Smooth muscle cell (in vitro differentiated cells): Measurements from ENCODE around the gene MAMDC4. TPM values are rescaled to one million over a fixed set of nuclear protein-coding genes. Genes with fewer than 3 reads are reported as not detected.
"Not testable (repeated sequence)": the region's sequence is repeated elsewhere in the genome, so short reads cannot be mapped to it uniquely, and the experiment has no call there.

Experiments
- DNase-seq: peaks from one replicate; lab custom pipeline; 2025; ENCODE audit not compliant: unreplicated experiment; lab: John Stamatoyannopoulos, UW
- H2AFZ ChIP-seq: fragments of 200-600 bp; sonication (generic); 2 replicates; pipeline ENCODE4 v1.6.0; 2016; ENCODE audit warnings: antibody characterized with exemption, low read depth, mild to moderate bottlenecking
- H3F3A ChIP-seq: fragments of 200-600 bp; sonication (generic); 2 replicates; pipeline ENCODE4 v1.6.0; 2017; ENCODE audit warnings: antibody characterized with exemption, low read depth
- H3K27ac ChIP-seq: fragments of 200-600 bp; sonication (generic); 2 replicates; pipeline ENCODE4 v1.5.1; 2016; ENCODE audit warnings: low read depth, mild to moderate bottlenecking
- H3K27me3 ChIP-seq: fragments of 200-600 bp; sonication (generic); 2 replicates; pipeline ENCODE4 v1.6.1; 2016; ENCODE audit warnings: low read depth, mild to moderate bottlenecking
- H3K36me3 ChIP-seq: fragments of 200-600 bp; sonication (generic); 2 replicates; pipeline ENCODE4 v1.5.1; 2016; ENCODE audit warnings: low read depth
- H3K4me1 ChIP-seq: fragments of 200-600 bp; sonication (generic); 2 replicates; pipeline ENCODE4 v1.5.1; 2016; ENCODE audit warnings: low read depth
- H3K4me2 ChIP-seq: fragments of 200-600 bp; sonication (generic); 2 replicates; pipeline ENCODE4 v1.6.0; 2016; ENCODE audit warnings: mild to moderate bottlenecking
- H3K4me3 ChIP-seq: fragments of 200-600 bp; sonication (generic); 2 replicates; pipeline ENCODE4 v1.5.1; 2016; ENCODE audit warnings: mild to moderate bottlenecking
- H3K79me2 ChIP-seq: fragments of 200-600 bp; sonication (generic); 2 replicates; pipeline ENCODE4 v1.6.0; 2016; ENCODE audit warnings: low read depth, mild to moderate bottlenecking
- H3K9ac ChIP-seq: fragments of 200-600 bp; sonication (generic); 2 replicates; pipeline ENCODE4 v1.6.0; 2016; ENCODE audit warnings: low read depth
- H3K9me3 ChIP-seq: fragments of 200-600 bp; sonication (generic); replicated peaks from 2 replicates; pipeline ENCODE4 v1.5.1; 2016; ENCODE audit warnings: low read depth
- H4K20me1 ChIP-seq: fragments of 200-600 bp; sonication (generic); 2 replicates; pipeline ENCODE4 v1.6.0; 2016; ENCODE audit warnings: low read depth
- WGBS: methylation state at CpG from one replicate; pipeline ENCODE4 v1.1.7; 2016; ENCODE audit warnings: low lambda C conversion rate; 5-methylcytosine and 5-hydroxymethylcytosine counted together
- polyA plus RNA-seq: library from polyadenylated mRNA; unstranded; fragments of >200 nt; fragmentation: Nextera tagmentation; extraction: Ambion mirVana; gene quantifications from 2 replicates; pipeline ENCODE4 v1.2.1, GENCODE V29; 2016
- total RNA-seq: library from RNA; depleted of rRNA; stranded (reverse); fragments of >200 nt; gene quantifications from 2 replicates; pipeline ENCODE4 v1.2.3, GENCODE V29; 2014
- TF ChIP-seq, protein P1 (sequence below): fragments of 200-600 bp; sonication (generic); IDR thresholded peaks from 2 replicates; pipeline ENCODE4 v1.5.1; 2017; ENCODE audit warnings: borderline replicate concordance, mild to moderate bottlenecking, antibody characterized with exemption; ENCODE audit not compliant: insufficient read depth, poor library complexity, severe bottlenecking

MAMDC4 gene
- total and polyA plus RNA-seq, 2 experiments from 2014 or later, result 3.8 to 7.5 TPM

DNA sequence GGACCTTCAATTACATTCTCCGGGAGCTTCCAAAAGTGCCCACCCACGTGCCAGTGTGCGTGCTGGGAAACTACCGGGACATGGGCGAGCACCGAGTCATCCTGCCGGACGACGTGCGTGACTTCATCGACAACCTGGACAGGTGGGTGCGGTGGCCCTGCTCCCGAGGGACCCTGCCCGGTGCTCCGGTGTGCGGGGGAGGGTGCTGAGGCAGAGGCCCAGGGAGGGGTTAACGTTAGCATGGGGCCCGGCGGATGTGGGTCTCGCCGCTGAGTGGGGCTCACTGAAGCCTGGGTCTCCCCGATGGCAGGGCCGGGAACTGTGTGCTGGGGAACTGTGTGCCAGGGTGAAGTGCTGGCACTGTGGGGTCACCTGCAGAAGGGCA lies 20.4 kb upstream of the MAMDC4 start:
- H3K27ac ChIP-seq, result no peak overlapping the region
- no peaks in the 10 kb centered on the region for H3K9me3 ChIP-seq
- 98% methylated on average over 14 of the region's 23 CpGs for WGBS
- DNase-seq, result no peak
- H2AFZ ChIP-seq, result no peak overlapping the region
- H3K4me3 ChIP-seq, result no peak overlapping the region
- H3K79me2 ChIP-seq, result no peaks in the 10 kb centered on the region
- H3F3A ChIP-seq, result peaks cover 12% of the 10 kb centered on the region
- H3K4me1 ChIP-seq, result no peaks in the 10 kb centered on the region
- no peaks in the 10 kb centered on the region for H3K36me3 ChIP-seq
- TF ChIP-seq, protein P1, sequence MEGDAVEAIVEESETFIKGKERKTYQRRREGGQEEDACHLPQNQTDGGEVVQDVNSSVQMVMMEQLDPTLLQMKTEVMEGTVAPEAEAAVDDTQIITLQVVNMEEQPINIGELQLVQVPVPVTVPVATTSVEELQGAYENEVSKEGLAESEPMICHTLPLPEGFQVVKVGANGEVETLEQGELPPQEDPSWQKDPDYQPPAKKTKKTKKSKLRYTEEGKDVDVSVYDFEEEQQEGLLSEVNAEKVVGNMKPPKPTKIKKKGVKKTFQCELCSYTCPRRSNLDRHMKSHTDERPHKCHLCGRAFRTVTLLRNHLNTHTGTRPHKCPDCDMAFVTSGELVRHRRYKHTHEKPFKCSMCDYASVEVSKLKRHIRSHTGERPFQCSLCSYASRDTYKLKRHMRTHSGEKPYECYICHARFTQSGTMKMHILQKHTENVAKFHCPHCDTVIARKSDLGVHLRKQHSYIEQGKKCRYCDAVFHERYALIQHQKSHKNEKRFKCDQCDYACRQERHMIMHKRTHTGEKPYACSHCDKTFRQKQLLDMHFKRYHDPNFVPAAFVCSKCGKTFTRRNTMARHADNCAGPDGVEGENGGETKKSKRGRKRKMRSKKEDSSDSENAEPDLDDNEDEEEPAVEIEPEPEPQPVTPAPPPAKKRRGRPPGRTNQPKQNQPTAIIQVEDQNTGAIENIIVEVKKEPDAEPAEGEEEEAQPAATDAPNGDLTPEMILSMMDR, result no peak
- peaks cover 8% of the 10 kb centered on the region for H4K20me1 ChIP-seq
- H3K4me2 ChIP-seq, result no peak overlapping the region
- no peak overlapping the region for H3K9ac ChIP-seq
- H3K27me3 ChIP-seq, result no peaks in the 10 kb centered on the region

DNA sequence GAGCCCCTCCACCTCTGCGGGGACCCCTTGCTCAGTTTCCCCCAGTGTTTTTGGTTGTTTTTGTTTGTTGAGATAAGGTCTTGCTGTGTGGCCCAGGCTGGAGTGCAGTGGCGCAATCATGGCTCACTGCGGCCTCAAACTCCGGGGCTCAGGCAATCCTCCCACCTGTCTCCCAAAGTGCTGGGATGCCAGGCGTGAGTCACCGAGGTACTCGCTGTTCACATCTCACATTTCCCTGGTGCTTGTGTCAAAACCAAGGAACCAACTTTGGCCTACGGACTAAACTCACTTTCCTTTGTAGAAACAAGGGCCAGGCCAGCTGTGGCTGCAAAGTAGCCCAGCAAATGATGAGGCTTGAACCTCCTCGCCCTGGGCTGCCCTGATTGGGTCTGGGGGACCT lies 19.6 kb upstream of the MAMDC4 start:
- WGBS, result 93% methylated on average over 9 of the region's 9 CpGs
- DNase-seq, result no peak
- no peaks in the 10 kb centered on the region for H3K79me2 ChIP-seq

DNA sequence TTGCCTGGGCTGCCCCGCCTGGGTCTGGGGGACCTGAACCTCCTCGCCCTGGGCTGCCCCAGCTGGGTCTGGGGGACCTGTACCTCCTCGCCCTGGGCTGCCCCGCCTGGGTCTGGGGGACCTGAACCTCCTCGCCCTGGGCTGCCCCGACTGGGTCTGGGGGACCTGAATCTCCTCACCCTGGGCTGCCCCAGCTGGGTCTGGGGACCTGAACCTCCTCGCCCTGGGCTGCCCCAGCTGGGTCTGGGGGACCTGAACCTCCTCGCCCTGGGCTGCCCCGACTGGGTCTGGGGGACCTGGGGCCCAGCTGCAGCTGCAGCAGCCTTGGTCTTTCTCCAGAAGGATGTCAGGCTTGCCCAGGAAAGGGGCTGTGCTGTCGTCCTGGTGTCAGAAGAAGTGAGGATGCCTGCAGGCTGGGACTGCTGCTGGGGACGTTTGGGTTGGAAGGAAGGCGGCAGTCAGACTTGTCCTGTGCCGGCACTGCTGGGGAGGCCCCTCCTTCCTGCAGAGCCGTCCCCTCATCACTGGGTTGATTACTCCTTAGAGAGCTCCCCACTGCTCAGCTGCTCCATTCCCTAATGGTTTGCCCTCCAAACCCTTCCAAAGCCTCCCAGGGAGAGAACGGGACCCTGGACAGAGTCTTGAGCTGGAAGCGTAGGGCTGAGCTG lies 18.6 kb upstream of the MAMDC4 start:
- H2AFZ ChIP-seq, H3K4me3 ChIP-seq, H3K27me3 ChIP-seq, H3K4me1 ChIP-seq, H3K9me3 ChIP-seq, H3K79me2 ChIP-seq, H4K20me1 ChIP-seq, H3K36me3 ChIP-seq, H3K9ac ChIP-seq, DNase-seq, H3K27ac ChIP-seq, H3K4me2 ChIP-seq: not testable (repeated sequence)
- WGBS, result 94% methylated on average over 16 of the region's 16 CpGs
- H3F3A ChIP-seq, result peaks cover 12% of the 10 kb centered on the region

More for the DNA sequence above, 19.6 kb upstream of the MAMDC4 start:
- Histone ChIP-seq H3K9me3 (no peaks in the 10 kb centered on the region), H2AFZ (no peak overlapping the region), H3K27ac (no peak overlapping the region), H3K4me3 (no peak overlapping the region), H3F3A (peaks cover 12% of the 10 kb centered on the region), H3K4me2 (no peak overlapping the region), H4K20me1 (peaks cover 8% of the 10 kb centered on the region), H3K9ac (no peak overlapping the region), H3K36me3 (no peaks in the 10 kb centered on the region), H3K27me3 (no peaks in the 10 kb centered on the region), H3K4me1 (no peaks in the 10 kb centered on the region)
- TF ChIP-seq, protein P1, result no peak

DNA sequence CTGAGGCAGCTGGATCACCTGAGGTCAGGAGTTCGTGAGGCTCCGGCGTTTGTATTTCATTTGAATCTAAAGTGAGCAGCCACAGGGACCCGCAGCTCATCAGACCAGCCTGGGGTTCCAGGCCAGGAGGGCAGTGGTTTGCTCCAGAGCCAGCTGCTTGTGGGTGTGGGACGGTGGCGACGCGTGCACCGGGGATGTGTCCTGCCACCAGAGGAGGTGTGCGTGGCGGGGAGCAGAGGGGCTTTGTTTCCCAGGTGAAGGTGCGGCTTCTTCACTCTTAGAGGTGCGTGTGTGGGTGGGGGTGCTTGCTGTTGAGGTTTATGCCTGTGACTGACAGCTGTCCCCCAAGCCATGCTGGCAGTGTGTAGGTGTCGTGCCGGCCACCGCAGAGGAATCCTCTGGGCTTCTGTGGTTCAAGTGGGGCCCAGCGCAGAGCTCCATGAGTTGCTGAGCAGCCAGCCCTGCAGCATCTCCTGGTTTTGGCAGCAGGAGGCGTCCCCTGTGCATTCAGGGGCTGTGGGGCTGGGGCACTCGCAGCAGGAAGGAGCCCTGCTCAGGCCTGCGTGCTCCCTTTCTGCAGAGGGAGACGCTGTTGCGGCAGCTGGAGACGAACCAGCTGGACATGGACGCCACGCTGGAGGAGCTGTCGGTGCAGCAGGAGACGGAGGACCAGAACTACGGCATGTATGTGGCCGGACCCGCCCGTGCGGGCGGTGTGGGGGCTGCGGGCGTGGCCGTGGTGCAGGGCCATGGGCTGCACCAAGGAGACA lies 16.8 kb upstream of the MAMDC4 start:
- no peak for DNase-seq
- Histone ChIP-seq H3K79me2 (no peaks in the 10 kb centered on the region), H3K27me3 (no peaks in the 10 kb centered on the region), H2AFZ (no peak overlapping the region), H3F3A (peaks cover 12% of the 10 kb centered on the region), H3K9me3 (no peaks in the 10 kb centered on the region), H3K36me3 (no peaks in the 10 kb centered on the region), H3K27ac (no peak overlapping the region), H3K4me1 (peaks cover 4% of the 10 kb centered on the region), H3K4me3 (no peak overlapping the region), H3K4me2 (no peak overlapping the region), H4K20me1 (peaks cover 15% of the 10 kb centered on the region), H3K9ac (no peak overlapping the region)
- TF ChIP-seq, protein P1, result no peak
- WGBS, result 97% methylated on average over 35 of the region's 36 CpGs
